Thyroid gland (tissue), 4 donors: Measurements from ENCODE around the gene ZMPSTE24. TPM values are rescaled to one million over a fixed set of nuclear protein-coding genes. Genes with fewer than 3 reads are reported as not detected.
A peak's percentile ranks its signal among the peaks of the same experiment; 100 is the strongest.
"Not testable (repeated sequence)": the region's sequence is repeated elsewhere in the genome, so short reads cannot be mapped to it uniquely, and the experiment has no call there.

ENCODE experiments used
- DNase-seq, 2 donors: peaks; one replicate each; pipeline ENCODE4 v3.0.0-alpha.2; 2019
- H3K27ac ChIP-seq, 3 donors: fragments of 200-600 bp; sonication (generic); 1 replicate in 2 of 3; 2 replicates in 1 of 3; pipeline ENCODE4 v1.5.1; 2016 to 2019; ENCODE audit warnings: mild to moderate bottlenecking in 1 of 3, moderate library complexity in 1 of 3
- H3K27me3 ChIP-seq: fragments of 200-600 bp; sonication (generic); one replicate; pipeline ENCODE4 v1.5.1; 2019
- H3K36me3 ChIP-seq, 2 donors: fragments of 200-600 bp; sonication (generic); one replicate each; pipeline ENCODE4 v1.5.1; 2016 to 2019
- H3K4me1 ChIP-seq, 2 donors: fragments of 200-600 bp; sonication (generic); one replicate each; pipeline ENCODE4 v1.5.1; 2017 to 2019
- H3K4me3 ChIP-seq, 3 donors: fragments of 200-600 bp; sonication (generic); replicated peaks in 1 of 3; 1 replicate in 2 of 3; 2 replicates in 1 of 3; pipeline ENCODE4 v1.5.1; 2016; ENCODE audit warnings: mild to moderate bottlenecking in 1 of 3
- H3K9me3 ChIP-seq: fragments of 200-600 bp; sonication (generic); one replicate; pipeline ENCODE4 v1.5.1; 2017
- CTCF ChIP-seq, 6 experiments: fragments of 200-600 bp in 3 of 6; fragments of 450-650 bp in 3 of 6; sonication (generic) in 3 of 6; IDR thresholded peaks; one replicate each; pipeline ENCODE4 v1.5.1; 2016 to 2019; ENCODE audit warnings: antibody characterized with exemption in 6 of 6, mild to moderate bottlenecking in 2 of 6, inconsistent platforms in 1 of 6, moderate library complexity in 1 of 6
- POLR2A ChIP-seq, 2 donors: fragments of 450-650 bp; IDR thresholded peaks; one replicate each; pipeline ENCODE4 v1.6.1; 2017; ENCODE audit warnings: antibody characterized with exemption in 2 of 2, mild to moderate bottlenecking in 2 of 2, moderate library complexity in 1 of 2
- WGBS, 2 donors: methylation state at CpG; one replicate each; pipeline ENCODE4 v1.1.5; 2017; 5-methylcytosine and 5-hydroxymethylcytosine counted together
- intact Hi-C: fragments of 100-400 bp; cut with DNase I; formaldehyde crosslinking; loops from one replicate; pipeline ENCODE4 v1.15.1; 2023
- total RNA-seq, 4 donors: library from RNA; depleted of rRNA; stranded (reverse); fragments of >200 nt; gene quantifications; one replicate each; pipeline ENCODE4 v1.2.3, GENCODE V29; 2016

The ZMPSTE24 gene
- total RNA-seq, 4 donors from 2014 or later: 45.1 to 61.7 (median 56.7) TPM

GRCh38 chr1:40316595-40317393 lies 58.8 kb downstream of the ZMPSTE24 start, which contains the start of gene COL9A2:
TSS of gene COL9A2 (minus strand) at chr1:40317286. CDS start at chr1:40317197, 89 bp downstream.
- no CpG with 5 or more reads among the region's 84 CpGs for WGBS, 2 donors
- Histone ChIP-seq H3K36me3 (no peaks in the 10 kb centered on the region), H3K9me3 (no peaks in the 10 kb centered on the region), H3K27ac (no peak within 1 kb of the TSS), H3K4me1 (peaks cover 16 to 17% of the 10 kb centered on the region in 2 donors), H3K4me3 (peak within 1 kb of the TSS in 2 of 3 donors; percentile 29 to 37), H3K27me3 (no peaks in the 10 kb centered on the region)
- TF ChIP-seq CTCF (IDR thresholded peaks at IDR 0.05): no peak
- TF ChIP-seq POLR2A (IDR thresholded peaks at IDR 0.05): peak in 1 of 2 donors; percentile 36
- DNase-seq: peak; percentile 70 to 72
- intact Hi-C loops: no loop called here

DNA sequence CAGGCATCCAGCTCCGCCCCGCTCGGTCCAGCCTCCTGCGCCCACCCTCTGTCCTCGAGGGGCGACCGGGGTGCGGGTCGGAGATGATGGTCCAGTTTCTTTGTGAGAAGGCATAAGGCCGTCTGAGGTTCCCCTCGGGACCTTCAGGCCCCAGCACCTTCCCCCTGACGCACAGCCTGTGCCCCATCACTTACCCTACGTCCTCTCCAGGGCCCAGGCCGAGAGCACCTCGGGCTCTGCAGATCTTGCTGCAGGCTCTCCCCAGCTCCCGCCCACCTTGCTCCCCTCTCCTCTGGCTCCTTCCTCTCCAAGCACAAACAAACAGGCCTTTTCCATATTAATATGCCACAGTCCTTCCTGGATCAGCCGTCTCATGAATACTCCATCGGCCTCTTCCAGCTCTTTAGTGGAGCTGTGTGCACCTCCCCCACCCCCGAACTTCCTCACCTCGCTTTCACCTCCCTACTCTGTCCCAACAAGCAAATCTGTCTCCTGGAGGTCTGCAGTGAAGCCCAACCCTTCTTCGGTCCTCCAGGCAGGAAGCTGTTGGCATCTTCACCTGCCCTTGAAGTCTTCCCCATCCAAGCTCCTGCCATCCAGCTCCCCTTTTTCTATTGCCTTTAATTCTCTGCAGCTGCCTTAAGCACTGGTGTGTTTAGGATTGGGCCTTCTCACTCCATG lies 59.5 kb downstream of the ZMPSTE24 start:
- H3K4me3 ChIP-seq: peak overlapping the region in 1 of 3 donors; percentile 29
- H3K27ac ChIP-seq: no peak overlapping the region
- no peaks in the 10 kb centered on the region for H3K36me3 ChIP-seq
- peaks cover 16 to 17% of the 10 kb centered on the region in 2 donors for H3K4me1 ChIP-seq
- 36 to 48% methylated on average over 10 to 13 of the region's 21 CpGs for WGBS, 2 donors
- TF ChIP-seq CTCF (IDR thresholded peaks at IDR 0.05): no peak
- TF ChIP-seq POLR2A (IDR thresholded peaks at IDR 0.05): no peak
- intact Hi-C loops: no loop called here
- no peaks in the 10 kb centered on the region for H3K27me3 ChIP-seq
- DNase-seq: no peak
- no peaks in the 10 kb centered on the region for H3K9me3 ChIP-seq

DNA sequence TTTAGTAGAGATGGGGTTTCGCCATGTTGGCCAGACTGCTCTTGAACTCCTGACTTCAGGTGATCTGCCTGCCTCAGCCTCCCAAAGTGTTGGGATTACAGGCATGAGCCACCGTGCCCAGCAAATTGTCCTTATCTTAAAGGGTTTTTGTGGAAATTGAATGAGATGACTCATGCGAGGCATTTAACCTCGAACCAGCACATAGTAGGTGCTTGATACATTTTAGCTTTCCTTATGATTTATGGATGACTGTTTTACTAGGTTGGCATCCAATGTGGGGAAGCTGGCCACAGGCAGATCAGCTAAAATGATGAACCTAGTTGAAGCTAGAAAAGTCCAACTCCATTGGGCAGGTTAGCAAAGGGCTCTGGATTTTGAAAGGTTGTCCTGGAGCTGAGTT lies 60.4 kb downstream of the ZMPSTE24 start:
- intact Hi-C loops: no loop called here
- Histone ChIP-seq H3K27ac (no peak overlapping the region), H3K4me3 (no peak overlapping the region), H3K4me1 (peaks cover 16 to 17% of the 10 kb centered on the region in 2 donors), H3K36me3 (no peaks in the 10 kb centered on the region), H3K27me3 (no peaks in the 10 kb centered on the region), H3K9me3 (no peaks in the 10 kb centered on the region)
- DNase-seq: no peak
- TF ChIP-seq POLR2A (IDR thresholded peaks at IDR 0.05) (no peak), CTCF (IDR thresholded peaks at IDR 0.05) (no peak)
- WGBS, 2 donors: 89 to 98% methylated on average over 4 of the region's 4 CpGs

DNA sequence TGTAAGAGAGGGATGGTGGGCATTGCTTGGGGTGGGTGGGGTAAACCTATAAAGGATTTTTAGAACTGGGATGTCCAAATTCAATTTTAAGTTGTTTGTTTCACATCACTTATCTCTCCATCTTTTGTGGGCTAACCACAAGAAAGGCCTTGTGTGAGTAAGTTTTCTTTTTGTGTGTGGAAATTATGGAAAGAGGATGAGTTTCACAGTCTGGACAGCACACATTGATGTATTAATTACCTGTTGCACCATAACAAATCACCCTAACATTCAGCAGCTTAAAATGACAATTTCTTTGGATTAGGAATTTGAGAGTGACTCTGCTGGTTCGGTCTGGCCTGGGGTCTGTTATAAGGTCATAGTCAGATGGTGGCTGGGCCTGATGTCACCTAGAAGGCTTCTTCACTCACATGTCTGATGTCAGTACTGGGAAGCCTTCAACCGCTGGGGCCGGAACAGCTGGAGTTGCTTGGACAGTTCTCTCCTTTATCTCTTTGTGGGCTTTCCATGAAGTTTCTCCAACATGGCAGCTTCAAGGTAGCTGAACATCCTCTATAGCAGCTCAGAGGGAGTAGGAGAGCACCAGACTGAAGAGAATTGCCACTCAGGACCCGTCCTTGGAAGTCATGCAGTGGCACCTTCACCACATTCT lies 61.1 kb downstream of the ZMPSTE24 start:
- Histone ChIP-seq H3K27ac (no peak overlapping the region), H3K9me3 (no peaks in the 10 kb centered on the region), H3K27me3 (no peaks in the 10 kb centered on the region), H3K4me3 (no peak overlapping the region), H3K36me3 (no peaks in the 10 kb centered on the region), H3K4me1 (peaks cover 16 to 17% of the 10 kb centered on the region in 2 donors)
- 87 to 90% methylated on average over 4 of the region's 4 CpGs for WGBS, 2 donors
- intact Hi-C loops: no loop called here
- no peak for DNase-seq
- TF ChIP-seq POLR2A (IDR thresholded peaks at IDR 0.05) (no peak), CTCF (IDR thresholded peaks at IDR 0.05) (no peak)

DNA sequence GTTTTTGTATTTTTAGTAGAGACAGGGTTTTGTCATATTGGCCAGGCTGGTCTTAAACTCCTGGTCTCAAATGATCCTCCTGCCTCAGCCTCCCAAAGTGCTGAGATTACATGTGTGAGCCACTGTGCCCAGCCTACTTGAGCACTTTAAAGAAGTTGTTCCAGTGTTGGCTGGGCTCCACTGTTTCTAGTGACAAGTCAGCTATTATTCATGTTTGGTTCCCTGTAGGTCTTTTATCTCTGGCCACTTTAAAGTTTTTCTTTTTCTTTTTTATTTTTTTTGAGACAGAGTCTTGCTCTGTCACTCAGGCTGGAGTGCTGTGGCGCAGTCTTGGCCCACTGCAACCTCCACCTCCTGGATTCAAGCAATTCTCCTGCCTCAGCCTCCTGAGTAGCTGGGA lies 73.4 kb downstream of the ZMPSTE24 start:
- DNase-seq, H3K4me3 ChIP-seq, H3K36me3 ChIP-seq, H3K4me1 ChIP-seq, H3K9me3 ChIP-seq, H3K27ac ChIP-seq, H3K27me3 ChIP-seq: not testable (repeated sequence)
- WGBS, 2 donors: 80 to 88% methylated on average over 1 of the region's 1 CpG
- intact Hi-C loops: loop anchor here (10.0 kb wide), 1 partner anchor 73 kb away; no protein-coding TSS in a partner anchor
